Pons (tissue), 1 donor: ENCODE data around the gene ABTB1.
"Not testable (repeated sequence)": the region's sequence is repeated elsewhere in the genome, so short reads cannot be mapped to it uniquely, and the experiment has no call there.

Experiments used
- DNase-seq: peaks from one replicate; pipeline ENCODE4 v3.0.0-alpha.2; 2016; ENCODE audit warnings: low spot score

The ABTB1 gene

GRCh38 chr3:127688022-127688415 is 15.3 kb downstream of the ABTB1 start:
- no peak for DNase-seq

GRCh38 chr3:127688416-127689265 is 15.9 kb downstream of the ABTB1 start:
- DNase-seq: no peak

- DNase-seq: no peak
Measured at GRCh38 chr3:127689266-127689860, 16.6 kb downstream of the ABTB1 start.

- DNase-seq: no peak
Measured at GRCh38 chr3:127690106-127690505, 17.4 kb downstream of the ABTB1 start.

GRCh38 chr3:127690823-127691452 is 18.2 kb downstream of the ABTB1 start:
- no peak for DNase-seq

- no peak for DNase-seq
Measured at GRCh38 chr3:127691489-127691888, 18.7 kb downstream of the ABTB1 start.

GRCh38 chr3:127691974-127692373 is 19.2 kb downstream of the ABTB1 start:
- no peak for DNase-seq

- no peak for DNase-seq
Measured at GRCh38 chr3:127692501-127693335, 20.0 kb downstream of the ABTB1 start.

GRCh38 chr3:127693336-127693843 is 20.6 kb downstream of the ABTB1 start:
- no peak for DNase-seq

GRCh38 chr3:127694467-127695215 is 21.9 kb downstream of the ABTB1 start:
- no peak for DNase-seq

GRCh38 chr3:127697551-127698240 is 24.9 kb downstream of the ABTB1 start:
- DNase-seq: peak; percentile 89

GRCh38 chr3:127698286-127698685 is 25.5 kb downstream of the ABTB1 start:
- no peak for DNase-seq

- no peak for DNase-seq
Measured at GRCh38 chr3:127698691-127699415, 26.1 kb downstream of the ABTB1 start.

- DNase-seq: no peak
Measured at GRCh38 chr3:127699416-127700300, 26.9 kb downstream of the ABTB1 start.

- no peak for DNase-seq
Measured at GRCh38 chr3:127700406-127700805, 27.7 kb downstream of the ABTB1 start.

- no peak for DNase-seq
Measured at GRCh38 chr3:127701280-127701911, 28.6 kb downstream of the ABTB1 start.

- DNase-seq: no peak
Measured at GRCh38 chr3:127702151-127702578, 29.4 kb downstream of the ABTB1 start.

- not testable (repeated sequence) for DNase-seq
Measured at GRCh38 chr3:127704840-127705239, 32.1 kb downstream of the ABTB1 start.
